K562 (cell line): ENCODE data around the gene SVEP1. TPM values are rescaled to one million over a fixed set of nuclear protein-coding genes. Genes with fewer than 3 reads are reported as not detected.

Experiments
- ATAC-seq: fragments of 200-7000 bp; cut with Tn5 transposase; 3 replicates; pipeline ENCODE4 v1.9.1; 2020; ENCODE audit warnings: moderate library complexity
- BruUV-seq: library from RNA; stranded (reverse); fragments of 400-500 nt; replicated peaks from 2 replicates; lab custom pipeline; 2021; lab: Mats Ljungman, UMichigan
- CTCF ChIA-PET: fragments of 300-600 bp; formaldehyde crosslinking; extraction: SDS; loops from one replicate; lab custom pipeline; 2021; ENCODE audit warnings: low intra/inter-chr PET ratio; lab: Yijun Ruan, JAX
- POLR2A ChIA-PET: fragments of 300-600, 350-650 bp; sonication (Branson Sonifier 250); formaldehyde crosslinking; extraction: SDS; loops from one replicate; lab custom pipeline; 2021; ENCODE audit warnings: antibody characterized with exemption, inconsistent platforms; lab: Yijun Ruan, JAX
- DNase-seq, 4 experiments: peaks; one replicate each; pipeline versions ENCODE4 v3.0.0 to v3.0.0-alpha.2; 2011 to 2018; ENCODE audit warnings: low spot score in 3 of 4, mixed read lengths in 3 of 4; ENCODE audit errors: extremely low read depth in 1 of 4
- FAIRE-seq: peaks from 2 replicates; lab custom pipeline; 2011; peaks lifted over from hg19 to GRCh38; lab: Jason Lieb, UNC
- H2AFZ ChIP-seq: 2 replicates; pipeline ENCODE4 v1.6.0; 2011; ENCODE audit warnings: low read depth, low read length, control low read depth, inconsistent platforms
- H3K27ac ChIP-seq: fragments of 200-600 bp; 3 replicates; pipeline ENCODE4 v1.8.0; 2011; ENCODE audit warnings: low read depth, mild to moderate bottlenecking, control low read depth, inconsistent platforms, low read length, moderate library complexity, mixed read lengths; ENCODE audit errors: extremely low read depth
- H3K27me3 ChIP-seq, 2 experiments: fragments of 300-600 bp in 1 of 2; 2 replicates in 1 of 2; 3 replicates in 1 of 2; pipeline versions ENCODE4 v1.6.0 to v1.8.0; 2011; ENCODE audit warnings: inconsistent platforms in 2 of 2, low read length in 2 of 2, mild to moderate bottlenecking in 1 of 2, mixed read lengths in 1 of 2, moderate library complexity in 1 of 2; ENCODE audit not compliant: control insufficient read depth in 2 of 2, insufficient read depth in 2 of 2
- H3K36me3 ChIP-seq: fragments of 300-600 bp; 3 replicates; pipeline ENCODE4 v1.8.0; 2011; ENCODE audit warnings: mild to moderate bottlenecking, low read length, inconsistent platforms; ENCODE audit not compliant: control insufficient read depth, insufficient read depth
- H3K4me1 ChIP-seq, 2 experiments: fragments of 200-600 bp in 1 of 2; replicated peaks in 1 of 2; 2 replicates in 1 of 2; 3 replicates in 1 of 2; pipeline versions ENCODE4 v1.5.1 to v1.8.0; 2011; ENCODE audit warnings: inconsistent platforms in 2 of 2, low read length in 2 of 2, mild to moderate bottlenecking in 1 of 2, mixed read lengths in 1 of 2, moderate library complexity in 1 of 2; ENCODE audit not compliant: control insufficient read depth in 2 of 2, insufficient read depth in 2 of 2
- H3K4me2 ChIP-seq: 2 replicates; pipeline ENCODE4 v1.6.1; 2011; ENCODE audit warnings: low read length, control low read depth, inconsistent platforms, mixed read lengths; ENCODE audit not compliant: insufficient read depth
- H3K4me3 ChIP-seq: fragments of 200-600 bp; sonication (generic), shearing (Covaris generic); 2 replicates; pipeline ENCODE4 v1.5.1; 2016; ENCODE audit warnings: control low read depth, inconsistent platforms
- H3K79me2 ChIP-seq: fragments of 200-600 bp; 3 replicates; pipeline ENCODE4 v1.8.0; 2011; ENCODE audit warnings: low read length, inconsistent platforms; ENCODE audit not compliant: control insufficient read depth, insufficient read depth
- H3K9ac ChIP-seq, 2 experiments: 2 replicates each; pipeline versions ENCODE4 v1.6.0 to v1.6.1; 2011; ENCODE audit warnings: low read depth in 2 of 2, low read length in 2 of 2, control low read depth in 1 of 2, inconsistent platforms in 1 of 2, mild to moderate bottlenecking in 1 of 2, mixed read lengths in 1 of 2; ENCODE audit not compliant: insufficient read depth in 1 of 2
- H3K9me1 ChIP-seq: one replicate; pipeline ENCODE4 v1.6.0; 2011; ENCODE audit warnings: inconsistent platforms, mild to moderate bottlenecking, low read length, moderate library complexity; ENCODE audit not compliant: control insufficient read depth, insufficient read depth
- H3K9me3 ChIP-seq: replicated peaks from 2 replicates; pipeline ENCODE4 v1.5.1; 2011; ENCODE audit warnings: low read depth, low read length, inconsistent platforms; ENCODE audit not compliant: control insufficient read depth, insufficient read depth
- H4K20me1 ChIP-seq: replicated peaks from 2 replicates; pipeline ENCODE4 v1.6.1; 2011; ENCODE audit warnings: low read length, inconsistent platforms, mixed read lengths; ENCODE audit not compliant: control insufficient read depth, insufficient read depth
- HLTF ChIP-seq: fragments of 450-650 bp; IDR thresholded peaks from 2 replicates; pipeline ENCODE4 v1.6.1; 2016
- KAT7 ChIP-seq: sonication (generic); formaldehyde crosslinking; IDR thresholded peaks from 2 replicates; pipeline ENCODE4 v1.8.0; 2022; ENCODE audit warnings: missing genetic modification reagents, mild to moderate bottlenecking, borderline replicate concordance
- NCOA1 ChIP-seq: fragments of 450-650 bp; IDR thresholded peaks from 2 replicates; pipeline ENCODE4 v1.6.1; 2016; ENCODE audit warnings: low read depth
- NFE2 ChIP-seq: IDR thresholded peaks from 2 replicates; pipeline ENCODE4 v1.6.1; 2014; ENCODE audit warnings: antibody characterized with exemption, low read depth
- SAFB ChIP-seq: fragments of 200-400 bp; formaldehyde crosslinking; IDR thresholded peaks from 2 replicates; pipeline ENCODE4 v1.6.1; 2017; ENCODE audit warnings: low read depth, low read length, borderline replicate concordance
- SUPT5H ChIP-seq: fragments of 450-650 bp; IDR thresholded peaks from 2 replicates; pipeline ENCODE4 v1.6.1; 2016
- ZNF212 ChIP-seq: fragments of 450-650 bp; formaldehyde crosslinking; IDR thresholded peaks from 2 replicates; pipeline ENCODE4 v1.4.0; 2020; ENCODE audit warnings: mild to moderate bottlenecking
- ZNF41 ChIP-seq: fragments of 250-450 bp; sonication (Bioruptor Pico); conservative IDR thresholded peaks from 2 replicates; pipeline ENCODE4 v1.4.0; 2020; ENCODE audit warnings: mild to moderate bottlenecking
- WGBS: fragments of 100-300 bp; shearing (Covaris generic); methylation state at CpG from one replicate; pipeline ENCODE4 v1.1.6; 2016; ENCODE audit warnings: low coverage, mixed read lengths; ENCODE audit not compliant: insufficient coverage; ENCODE audit errors: missing lambda C conversion rate; 5-methylcytosine and 5-hydroxymethylcytosine counted together
- in situ Hi-C: fragments of 300-500 bp; cut with MboI; formaldehyde crosslinking; loops from 4 replicates; pipeline ENCODE4 v1.15.0; 2018; ENCODE audit warnings: inconsistent platforms, mixed read lengths
- intact Hi-C: fragments of 100-400 bp; cut with micrococcal nuclease; formaldehyde crosslinking; loops from 2 replicates; pipeline ENCODE4 v1.14.2; 2022
- polyA plus RNA-seq, 8 experiments: library from polyadenylated mRNA; depleted of rRNA in 4 of 8; stranded (reverse) in 5 of 8; unstranded in 3 of 8; fragments of >200 nt; fragmentation: Nextera tagmentation in 2 of 8; fragmentation: Illumina TruSeq in 1 of 8; extraction: Ambion mirVana in 2 of 8; extraction: Trizol in 1 of 8; gene quantifications; 2 replicates each; pipeline versions ENCODE4 v1.2.1 to v1.2.3, GENCODE V29; 2011 to 2014; ENCODE audit warnings: inconsistent platforms in 1 of 8, missing spikeins in 1 of 8
- total RNA-seq, 7 experiments: library from RNA; depleted of rRNA in 6 of 7; stranded (reverse); fragments of >200 nt in 6 of 7; fragmentation: Illumina TruSeq in 2 of 7; extraction: Trizol in 2 of 7; gene quantifications; 2 replicates each; pipeline versions ENCODE4 v1.2.1 to v1.2.3, GENCODE V29; 2011 to 2021; ENCODE audit warnings: low replicate concordance in 1 of 7

The SVEP1 gene
- total and polyA plus RNA-seq, 9 of the 15 experiments (the other 6 are each of a cell fraction or from before 2014, with no cell fraction given) = 0.20 to 0.84 (median 0.43) TPM

- Histone ChIP-seq H3K4me1 (no peaks in the 10 kb centered on the region), H3K4me3 (no peak overlapping the region), H3K36me3 (no peaks in the 10 kb centered on the region)
- CTCF ChIA-PET = no interaction called here
- no TSS peak for BruUV-seq
- intact Hi-C loops = no loop called here
- TF ChIP-seq NFE2 = no peak
- no peak for TF ChIP-seq ZNF41 (CRISPR knock-in tag)
- no peak for TF ChIP-seq KAT7 (CRISPR knock-in tag)
- TF ChIP-seq SAFB = no peak
- no peak for TF ChIP-seq NCOA1
- TF ChIP-seq, all 486 proteins: peak for 0
- no peaks in the 10 kb centered on the region for H3K9me1 ChIP-seq
- no peak overlapping the region for H3K4me2 ChIP-seq
- H3K9me3 ChIP-seq = 0 out of 2 replicates have a peak, but pooled peaks cover 2% of the 10 kb centered on the region
- H4K20me1 ChIP-seq = no peaks in the 10 kb centered on the region
- H3K27me3 ChIP-seq = no peaks in the 10 kb centered on the region
- ATAC-seq (no peak), DNase-seq (no peak), FAIRE-seq (no peak)
- in situ Hi-C loops = no loop called here
- POLR2A ChIA-PET = no interaction called here
- no peaks in the 10 kb centered on the region for H3K79me2 ChIP-seq
- no peak overlapping the region for H3K9ac ChIP-seq
- no peak overlapping the region for H3K27ac ChIP-seq
- H2AFZ ChIP-seq = no peak overlapping the region
- WGBS = 0% methylated on average over 2 of the region's 2 CpGs
Observed at GRCh38 chr9:110545705-110546104, 33.8 kb downstream of the SVEP1 start.

DNA sequence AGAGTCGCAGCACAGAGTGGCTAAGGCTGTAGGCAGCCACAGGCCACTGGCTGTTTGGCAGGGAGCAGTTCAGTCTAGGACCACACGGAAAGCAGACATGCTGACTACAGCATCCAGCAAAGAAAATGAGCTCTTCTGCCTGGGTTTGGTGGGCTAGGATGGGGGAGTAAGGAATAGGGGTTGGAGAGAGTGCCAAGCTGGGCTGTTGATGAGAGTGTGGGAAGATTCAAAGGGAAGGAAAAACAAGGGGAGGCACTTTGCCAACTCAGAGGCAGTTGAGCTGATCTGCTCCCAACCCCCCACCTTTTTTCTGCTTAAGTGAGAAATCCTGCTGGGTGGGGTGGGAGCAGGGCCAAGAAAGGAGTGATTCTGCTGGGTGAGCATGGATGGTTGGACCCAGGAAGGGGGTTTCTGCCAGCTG, 35.9 kb downstream of the SVEP1 start:
- Histone ChIP-seq H3K4me2 (no peak overlapping the region), H3K79me2 (no peaks in the 10 kb centered on the region), H3K4me3 (no peak overlapping the region), H3K36me3 (no peaks in the 10 kb centered on the region), H3K9me3 (0 out of 2 replicates have a peak, but pooled peaks cover 2% of the 10 kb centered on the region), H4K20me1 (no peaks in the 10 kb centered on the region), H3K4me1 (no peaks in the 10 kb centered on the region), H3K27me3 (no peaks in the 10 kb centered on the region), H2AFZ (no peak overlapping the region), H3K27ac (no peak overlapping the region), H3K9ac (no peak overlapping the region), H3K9me1 (no peaks in the 10 kb centered on the region)
- DNase-seq = no peak
- TF ChIP-seq SUPT5H = no peak
- no peak for TF ChIP-seq ZNF212 (CRISPR knock-in tag)
- TF ChIP-seq HLTF = no peak
- CTCF ChIA-PET = no interaction called here
- POLR2A ChIA-PET = no interaction called here
- in situ Hi-C loops (no loop called here), intact Hi-C loops (no loop called here)
- no peak for FAIRE-seq
- no TSS peak for BruUV-seq
- 0% methylated on average over 2 of the region's 2 CpGs for WGBS
- no peak for ATAC-seq
